HepG2 (cell line): ENCODE data around the gene BCAS3. TPM values are rescaled to one million over a fixed set of nuclear protein-coding genes. Genes with fewer than 3 reads are reported as not detected.

Source experiments
- ATAC-seq: fragments of 200-7000 bp; cut with Tn5 transposase; 3 replicates; pipeline ENCODE4 v1.9.1; 2020; ENCODE audit warnings: mild to moderate bottlenecking, moderate library complexity
- BruUV-seq: library from RNA; stranded (reverse); fragments of 400-500 nt; replicated peaks from 2 replicates; lab custom pipeline; 2021; lab: Mats Ljungman, UMichigan
- CTCF ChIA-PET: fragments of 300-600 bp; formaldehyde crosslinking; extraction: SDS; loops from one replicate; lab custom pipeline; 2021; ENCODE audit warnings: low total read pairs, inconsistent platforms, low intra/inter-chr PET ratio; lab: Yijun Ruan, JAX
- POLR2A ChIA-PET: fragments of 350-600 bp; sonication (Branson Sonifier 250); formaldehyde crosslinking; loops from one replicate; lab custom pipeline; 2020; ENCODE audit warnings: antibody characterized with exemption, inconsistent platforms; lab: Yijun Ruan, JAX
- DNase-seq: peaks from one replicate; pipeline ENCODE4 v3.0.0-alpha.2; 2015; ENCODE audit warnings: low spot score
- FAIRE-seq: peaks from 3 replicates; lab custom pipeline; 2011; peaks lifted over from hg19 to GRCh38; lab: Jason Lieb, UNC
- H2AFZ ChIP-seq: one replicate; pipeline ENCODE4 v1.6.1; 2011; ENCODE audit warnings: low read length, inconsistent platforms
- H3K27ac ChIP-seq: fragments of 300-600 bp; 3 replicates; pipeline ENCODE4 v1.8.0; 2011; ENCODE audit warnings: mixed run types, mild to moderate bottlenecking, mixed read lengths, low read length, inconsistent platforms; ENCODE audit not compliant: insufficient read depth; ENCODE audit errors: extremely low read length
- H3K27me3 ChIP-seq, 2 experiments: fragments of 200-600 bp in 1 of 2; 2 replicates in 1 of 2; 3 replicates in 1 of 2; pipeline versions ENCODE4 v1.6.0 to v1.8.0; 2011; ENCODE audit warnings: low read length in 2 of 2, mild to moderate bottlenecking in 2 of 2, moderate library complexity in 2 of 2, inconsistent platforms in 1 of 2; ENCODE audit not compliant: insufficient read depth in 2 of 2, control insufficient read depth in 1 of 2
- H3K36me3 ChIP-seq, 2 experiments: fragments of 200-600 bp in 1 of 2; replicated peaks in 1 of 2; 2 replicates in 1 of 2; 3 replicates in 1 of 2; pipeline versions ENCODE4 v1.5.1 to v1.8.0; 2011; ENCODE audit warnings: low read length in 2 of 2, inconsistent platforms in 1 of 2; ENCODE audit not compliant: insufficient read depth in 2 of 2, control insufficient read depth in 1 of 2
- H3K4me1 ChIP-seq: 2 replicates; pipeline ENCODE4 v1.5.1; 2012; ENCODE audit warnings: low read length, inconsistent platforms; ENCODE audit not compliant: insufficient read depth
- H3K4me2 ChIP-seq: 2 replicates; pipeline ENCODE4 v1.6.0; 2011; ENCODE audit warnings: low read depth, low read length, inconsistent platforms
- H3K4me3 ChIP-seq, 3 experiments: fragments of 200-600 bp in 1 of 3; sonication (generic), shearing (Covaris generic) in 1 of 3; replicated peaks in 1 of 3; 2 replicates each; pipeline ENCODE4 v1.5.1; 2011 to 2016; ENCODE audit warnings: low read length in 3 of 3, inconsistent platforms in 2 of 3, low read depth in 2 of 3, mild to moderate bottlenecking in 2 of 3, control low read depth in 1 of 3, mixed read lengths in 1 of 3; ENCODE audit not compliant: insufficient read depth in 1 of 3
- H3K79me2 ChIP-seq: one replicate; pipeline ENCODE4 v1.6.1; 2011; ENCODE audit warnings: low read length, inconsistent platforms; ENCODE audit not compliant: insufficient read depth
- H3K9ac ChIP-seq: 2 replicates; pipeline ENCODE4 v1.6.0; 2011; ENCODE audit warnings: mild to moderate bottlenecking, low read depth, low read length, inconsistent platforms; ENCODE audit not compliant: insufficient read depth
- H3K9me3 ChIP-seq: 2 replicates; pipeline ENCODE4 v1.5.1; 2012; ENCODE audit warnings: mild to moderate bottlenecking, low read length
- H4K20me1 ChIP-seq: 2 replicates; pipeline ENCODE4 v1.6.0; 2011; ENCODE audit warnings: inconsistent platforms, mild to moderate bottlenecking, low read length, moderate library complexity; ENCODE audit not compliant: insufficient read depth
- HMG20B ChIP-seq: conservative IDR thresholded peaks from 2 replicates; pipeline ENCODE4 v1.6.1; 2016; ENCODE audit warnings: missing genetic modification reagents, missing compliant biosample characterization
- MIXL1 ChIP-seq: IDR thresholded peaks from 2 replicates; pipeline ENCODE4 v1.6.1; 2016
- MXI1 ChIP-seq: IDR thresholded peaks from 3 replicates; pipeline ENCODE4 v1.6.1; 2012; ENCODE audit warnings: low read depth, low read length, inconsistent platforms, borderline replicate concordance
- NCOA5 ChIP-seq: sonication (generic); formaldehyde crosslinking; IDR thresholded peaks from 2 replicates; pipeline ENCODE4 v1.4.0; 2020; ENCODE audit warnings: missing genetic modification reagents
- PAX8 ChIP-seq: sonication (generic); formaldehyde crosslinking; IDR thresholded peaks from 2 replicates; pipeline ENCODE4 v1.8.0; 2022; ENCODE audit warnings: mild to moderate bottlenecking, missing genetic modification reagents, borderline replicate concordance
- SMAD3 ChIP-seq: sonication (generic); formaldehyde crosslinking; IDR thresholded peaks from 2 replicates; pipeline ENCODE4 v1.4.0; 2020; ENCODE audit warnings: missing genetic modification reagents
- TIGD3 ChIP-seq: sonication (generic); formaldehyde crosslinking; IDR thresholded peaks from 2 replicates; pipeline ENCODE4 v1.5.1; 2020; ENCODE audit warnings: mild to moderate bottlenecking, missing genetic modification reagents, borderline replicate concordance
- ZMYM3 ChIP-seq: sonication (generic); formaldehyde crosslinking; IDR thresholded peaks from 2 replicates; pipeline ENCODE4 v1.5.1; 2020; ENCODE audit warnings: mild to moderate bottlenecking, missing genetic modification reagents
- ZNF318 ChIP-seq: sonication (generic); formaldehyde crosslinking; IDR thresholded peaks from 2 replicates; pipeline ENCODE4 v1.4.0; 2020; ENCODE audit warnings: mild to moderate bottlenecking, missing genetic modification reagents
- ZNF329 ChIP-seq: sonication (generic); formaldehyde crosslinking; IDR thresholded peaks from 2 replicates; pipeline ENCODE4 v1.9.0; 2021; ENCODE audit warnings: low read depth, mild to moderate bottlenecking, missing genetic modification reagents
- ZNF335 ChIP-seq: sonication (generic); formaldehyde crosslinking; IDR thresholded peaks from 2 replicates; pipeline ENCODE4 v1.4.0; 2020; ENCODE audit warnings: missing genetic modification reagents
- WGBS: methylation state at CpG from one replicate; pipeline ENCODE4 v1.1.6; 2017; ENCODE audit warnings: low lambda C conversion rate; 5-methylcytosine and 5-hydroxymethylcytosine counted together
- in situ Hi-C: cut with HindIII; loops from 2 replicates; pipeline ENCODE4 v1.10.0; 2017; ENCODE audit warnings: low pct_unique_long_range_greater_than_20kb; ENCODE audit not compliant: extremely low pct_ligation_motif_present
- intact Hi-C: fragments of 100-400 bp; cut with micrococcal nuclease; formaldehyde crosslinking; loops from one replicate; pipeline ENCODE4 v1.10.0; 2022; ENCODE audit not compliant: unreplicated experiment
- polyA plus RNA-seq, 8 experiments: library from polyadenylated mRNA; depleted of rRNA in 3 of 8; stranded (reverse) in 7 of 8; unstranded in 1 of 8; fragments of >200 nt; fragmentation: Illumina TruSeq in 4 of 8; extraction: Trizol in 4 of 8; gene quantifications; 2 replicates each; pipeline versions ENCODE4 v1.2.1 to v1.2.3, GENCODE V29; 2011 to 2016; ENCODE audit warnings: low read depth in 4 of 8, missing spikeins in 1 of 8, mixed read lengths in 1 of 8; ENCODE audit not compliant: insufficient read depth in 1 of 8
- total RNA-seq, 5 experiments: library from RNA; depleted of rRNA; stranded (reverse); fragments of >200 nt; fragmentation: Illumina TruSeq; extraction: Trizol; gene quantifications; 2 replicates each; pipeline ENCODE4 v1.2.3, GENCODE V29; 2016; ENCODE audit warnings: low read depth in 1 of 5
- TF ChIP-seq, protein P1 (sequence below): sonication (generic); formaldehyde crosslinking; IDR thresholded peaks from 2 replicates; pipeline ENCODE4 v1.9.0; 2021; ENCODE audit warnings: missing genetic modification reagents, borderline replicate concordance

The BCAS3 gene
- total and polyA plus RNA-seq, 2 of the 13 experiments (the other 11 are each of a cell fraction or from before 2014, with no cell fraction given), result 10.7 to 11.2 TPM

- peaks cover 23% of the 10 kb centered on the region for H3K4me1 ChIP-seq
- no peak overlapping the region for H2AFZ ChIP-seq
- H3K4me2 ChIP-seq, result no peak overlapping the region
- intact Hi-C loops (no loop called here), in situ Hi-C loops (no loop called here)
- ATAC-seq (no peak), DNase-seq (no peak), FAIRE-seq (no peak)
- 71% methylated on average over 1 of the region's 1 CpG for WGBS
- no peaks in the 10 kb centered on the region for H3K27me3 ChIP-seq
- no peak overlapping the region for H3K9ac ChIP-seq
- BruUV-seq, result no TSS peak
- H4K20me1 ChIP-seq, result no peaks in the 10 kb centered on the region
- H3K79me2 ChIP-seq, result no peaks in the 10 kb centered on the region
- CTCF ChIA-PET, result no interaction called here
- H3K36me3 ChIP-seq, result no peaks in the 10 kb centered on the region
- H3K27ac ChIP-seq, result no peak overlapping the region
- POLR2A ChIA-PET, result no interaction called here
- H3K4me3 ChIP-seq, result no peak overlapping the region
- no peaks in the 10 kb centered on the region for H3K9me3 ChIP-seq
- TF ChIP-seq SMAD3 (CRISPR knock-in tag), result no peak
- TF ChIP-seq ZNF318 (CRISPR knock-in tag), result no peak
- TF ChIP-seq NCOA5 (CRISPR knock-in tag), result no peak
- TF ChIP-seq, protein P1, sequence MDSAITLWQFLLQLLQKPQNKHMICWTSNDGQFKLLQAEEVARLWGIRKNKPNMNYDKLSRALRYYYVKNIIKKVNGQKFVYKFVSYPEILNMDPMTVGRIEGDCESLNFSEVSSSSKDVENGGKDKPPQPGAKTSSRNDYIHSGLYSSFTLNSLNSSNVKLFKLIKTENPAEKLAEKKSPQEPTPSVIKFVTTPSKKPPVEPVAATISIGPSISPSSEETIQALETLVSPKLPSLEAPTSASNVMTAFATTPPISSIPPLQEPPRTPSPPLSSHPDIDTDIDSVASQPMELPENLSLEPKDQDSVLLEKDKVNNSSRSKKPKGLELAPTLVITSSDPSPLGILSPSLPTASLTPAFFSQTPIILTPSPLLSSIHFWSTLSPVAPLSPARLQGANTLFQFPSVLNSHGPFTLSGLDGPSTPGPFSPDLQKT (CRISPR knock-in tag), result no peak
- TF ChIP-seq PAX8 (CRISPR knock-in tag), result no peak
- no peak for TF ChIP-seq MXI1
- TF ChIP-seq ZMYM3 (CRISPR knock-in tag), result no peak
- no peak for TF ChIP-seq MIXL1 (CRISPR knock-in tag)
- TF ChIP-seq ZNF329 (CRISPR knock-in tag), result no peak
- TF ChIP-seq TIGD3, result no peak
- no peak for TF ChIP-seq HMG20B
- TF ChIP-seq ZNF335, result no peak
Observed at GRCh38 chr17:61239953-61240352, 562.3 kb downstream of the BCAS3 start.
